GM21717 (cell line): ENCODE data around the gene ATP6V0E1.
"Not testable (repeated sequence)": the region's sequence is repeated elsewhere in the genome, so short reads cannot be mapped to it uniquely, and the experiment has no call there.

Source experiments
- ATAC-seq: cut with Tn5 transposase; IDR thresholded peaks from one replicate; pipeline ENCODE4 v1.9.1; 2021; ENCODE audit warnings: mild to moderate bottlenecking, moderate library complexity; ENCODE audit not compliant: unreplicated experiment

Gene ATP6V0E1

GRCh38 chr5:173001229-173001841 is 17.8 kb downstream of the ATP6V0E1 start:
- no peak for ATAC-seq

GRCh38 chr5:173003360-173003759 is 19.8 kb downstream of the ATP6V0E1 start:
- no peak for ATAC-seq

- no peak for ATAC-seq
Measured at GRCh38 chr5:173004013-173004412, 20.4 kb downstream of the ATP6V0E1 start.

GRCh38 chr5:173004447-173004846 is 20.9 kb downstream of the ATP6V0E1 start:
- ATAC-seq, result no peak

- ATAC-seq, result no peak
Measured at GRCh38 chr5:173010021-173010420, 26.4 kb downstream of the ATP6V0E1 start.

- ATAC-seq, result no peak
Measured at GRCh38 chr5:173010547-173011464, 27.2 kb downstream of the ATP6V0E1 start.

- ATAC-seq, result no peak
Measured at GRCh38 chr5:173011566-173011965, 28.0 kb downstream of the ATP6V0E1 start.

GRCh38 chr5:173012882-173013281 is 29.3 kb downstream of the ATP6V0E1 start:
- ATAC-seq, result no peak

GRCh38 chr5:173014671-173015070 is 31.1 kb downstream of the ATP6V0E1 start:
- no peak for ATAC-seq

GRCh38 chr5:173015192-173015591 is 31.6 kb downstream of the ATP6V0E1 start:
- no peak for ATAC-seq

- ATAC-seq, result no peak
Measured at GRCh38 chr5:173015598-173016455, 32.3 kb downstream of the ATP6V0E1 start.

- ATAC-seq, result no peak
Measured at GRCh38 chr5:173016598-173017046, 33.1 kb downstream of the ATP6V0E1 start.

- ATAC-seq, result not testable (repeated sequence)
Measured at GRCh38 chr5:173017087-173017486, 33.5 kb downstream of the ATP6V0E1 start.

- ATAC-seq, result no peak
Measured at GRCh38 chr5:173018358-173018757, 34.8 kb downstream of the ATP6V0E1 start.

- no peak for ATAC-seq
Measured at GRCh38 chr5:173020154-173020581, 36.6 kb downstream of the ATP6V0E1 start.

- no peak for ATAC-seq
Measured at GRCh38 chr5:173020643-173021042, 37.1 kb downstream of the ATP6V0E1 start.

GRCh38 chr5:173025651-173026050 is 42.1 kb downstream of the ATP6V0E1 start:
- ATAC-seq, result no peak

GRCh38 chr5:173027905-173028304 is 44.3 kb downstream of the ATP6V0E1 start:
- no peak for ATAC-seq

- no peak for ATAC-seq
Measured at GRCh38 chr5:173028811-173029327, 45.3 kb downstream of the ATP6V0E1 start.

GRCh38 chr5:173029499-173029921 is 45.9 kb downstream of the ATP6V0E1 start:
- no peak for ATAC-seq

GRCh38 chr5:173032096-173032495 is 48.5 kb downstream of the ATP6V0E1 start:
- ATAC-seq, result not testable (repeated sequence)
